ENCODE results near the gene CNIH4. TPM values are rescaled to one million over a fixed set of nuclear protein-coding genes. Genes with fewer than 3 reads are reported as not detected.

CNIH4 gene
- total RNA-seq, 1 experiment from 2014 or later, result 48.9 TPM

- POLR2A ChIA-PET, result no interaction called here
- intact Hi-C loops (cut with micrococcal nuclease), result loop anchor here (5.0 kb wide), 1 partner anchor 34 kb away; no protein-coding TSS in a partner anchor
- no peaks in the 10 kb centered on the region for H3K9me2 ChIP-seq (ENCODE audit: insufficient read depth)
- no peak overlapping the region for H3K27ac ChIP-seq (ENCODE audit: low read depth, low read length)
- peaks cover 28 to 29% of the 10 kb centered on the region in 2 experiments for H3K36me3 ChIP-seq (ENCODE audit: control insufficient read depth in 1 of 2, insufficient read depth in 2 of 2, low read length in 2 of 2)
- H3K4me1 ChIP-seq (ENCODE audit: control insufficient read depth in 1 of 2, insufficient read depth in 2 of 2, low read length in 2 of 2), result no peaks in the 10 kb centered on the region
- H3K9ac ChIP-seq (ENCODE audit: low read length), result no peak overlapping the region
- no peaks in the 10 kb centered on the region for H3K27me3 ChIP-seq (ENCODE audit: insufficient read depth, low read length)
- ATAC-seq (no peak), DNase-seq (ENCODE audit: low read depth, low spot score) (no peak)
- no peak overlapping the region for H3K4me2 ChIP-seq (ENCODE audit: low read length)
- TF ChIP-seq POLR2AphosphoS5 (IDR thresholded peaks at IDR 0.05; ENCODE audit: low read depth, low read length) (no peak), CEBPB (IDR thresholded peaks at IDR 0.05; ENCODE audit: low read depth) (no peak), SRF (IDR thresholded peaks at IDR 0.05; ENCODE audit: low read depth) (no peak), RAD21 (IDR thresholded peaks at IDR 0.05; ENCODE audit: low read depth) (no peak)
- TF ChIP-seq, protein P1, sequence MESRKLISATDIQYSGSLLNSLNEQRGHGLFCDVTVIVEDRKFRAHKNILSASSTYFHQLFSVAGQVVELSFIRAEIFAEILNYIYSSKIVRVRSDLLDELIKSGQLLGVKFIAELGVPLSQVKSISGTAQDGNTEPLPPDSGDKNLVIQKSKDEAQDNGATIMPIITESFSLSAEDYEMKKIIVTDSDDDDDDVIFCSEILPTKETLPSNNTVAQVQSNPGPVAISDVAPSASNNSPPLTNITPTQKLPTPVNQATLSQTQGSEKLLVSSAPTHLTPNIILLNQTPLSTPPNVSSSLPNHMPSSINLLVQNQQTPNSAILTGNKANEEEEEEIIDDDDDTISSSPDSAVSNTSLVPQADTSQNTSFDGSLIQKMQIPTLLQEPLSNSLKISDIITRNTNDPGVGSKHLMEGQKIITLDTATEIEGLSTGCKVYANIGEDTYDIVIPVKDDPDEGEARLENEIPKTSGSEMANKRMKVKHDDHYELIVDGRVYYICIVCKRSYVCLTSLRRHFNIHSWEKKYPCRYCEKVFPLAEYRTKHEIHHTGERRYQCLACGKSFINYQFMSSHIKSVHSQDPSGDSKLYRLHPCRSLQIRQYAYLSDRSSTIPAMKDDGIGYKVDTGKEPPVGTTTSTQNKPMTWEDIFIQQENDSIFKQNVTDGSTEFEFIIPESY (IDR thresholded peaks at IDR 0.05; ENCODE audit: extremely low read depth, insufficient replicate concordance, low read length), result no peak
- H2AFZ ChIP-seq (ENCODE audit: low read depth, low read length, poor library complexity, severe bottlenecking), result no peak overlapping the region
- no peaks in the 10 kb centered on the region for H3K9me3 ChIP-seq (ENCODE audit: control insufficient read depth in 1 of 2, insufficient read depth in 1 of 2, low read depth in 1 of 2, low read length in 2 of 2)
- H4K20me1 ChIP-seq (ENCODE audit: insufficient read depth), result no peaks in the 10 kb centered on the region
- no TSS peak for BruUV-seq (replicated peaks)
- CTCF ChIA-PET, result no interaction called here
- H3K4me3 ChIP-seq (replicated peaks in 1 of 2; ENCODE audit: low read depth in 1 of 2, low read length in 2 of 2), result no peak overlapping the region
- no peaks in the 10 kb centered on the region for H3K79me2 ChIP-seq (ENCODE audit: insufficient read depth, low read length)
- RAD21 ChIA-PET (ENCODE audit: low non-redundant PET in 1 of 2, low total read pairs in 2 of 2, uncharacterized antibody in 2 of 2, unreplicated experiment in 2 of 2), result no interaction called here
Observed at GRCh38 chr1:224387943-224388342, 31.3 kb downstream of the CNIH4 start.

- H3K36me3 ChIP-seq (ENCODE audit: control insufficient read depth in 1 of 2, insufficient read depth in 2 of 2, low read length in 2 of 2), result peaks cover 44 to 49% of the 10 kb centered on the region in 2 experiments
Observed at GRCh38 chr1:224390517-224390916, 33.8 kb downstream of the CNIH4 start.

More at GRCh38 chr1:224390517-224390916, 33.8 kb downstream of the CNIH4 start:
- Histone ChIP-seq H2AFZ (ENCODE audit: low read depth, low read length, poor library complexity, severe bottlenecking) (no peak overlapping the region), H3K27me3 (ENCODE audit: insufficient read depth, low read length) (no peaks in the 10 kb centered on the region), H3K79me2 (ENCODE audit: insufficient read depth, low read length) (no peaks in the 10 kb centered on the region), H3K9me2 (ENCODE audit: insufficient read depth) (no peaks in the 10 kb centered on the region), H3K9me3 (ENCODE audit: control insufficient read depth in 1 of 2, insufficient read depth in 1 of 2, low read depth in 1 of 2, low read length in 2 of 2) (no peaks in the 10 kb centered on the region), H3K9ac (ENCODE audit: low read length) (no peak overlapping the region), H3K4me1 (ENCODE audit: control insufficient read depth in 1 of 2, insufficient read depth in 2 of 2, low read length in 2 of 2) (no peaks in the 10 kb centered on the region), H3K4me2 (ENCODE audit: low read length) (no peak overlapping the region), H3K4me3 (replicated peaks in 1 of 2; ENCODE audit: low read depth in 1 of 2, low read length in 2 of 2) (no peak overlapping the region), H4K20me1 (ENCODE audit: insufficient read depth) (no peaks in the 10 kb centered on the region), H3K27ac (ENCODE audit: low read depth, low read length) (no peak overlapping the region)
- DNase-seq (ENCODE audit: low read depth, low spot score) (no peak), ATAC-seq (no peak)
- POLR2A ChIA-PET, result no interaction called here
- TF ChIP-seq ATF3 (IDR thresholded peaks at IDR 0.05) (no peak), EGR1 (IDR thresholded peaks at IDR 0.05; ENCODE audit: low read depth) (no peak), POLR2A (IDR thresholded peaks at IDR 0.05; ENCODE audit: borderline replicate concordance, extremely low read depth, insufficient read depth, insufficient read length) (no peak), MAX (IDR thresholded peaks at IDR 0.05) (no peak), SIN3A (IDR thresholded peaks at IDR 0.05; ENCODE audit: low read depth) (no peak), ZFX (IDR thresholded peaks at IDR 0.05) (no peak), SRF (IDR thresholded peaks at IDR 0.05; ENCODE audit: low read depth) (no peak), TCF7L2 (IDR thresholded peaks at IDR 0.05; ENCODE audit: borderline replicate concordance, extremely low read depth, insufficient read depth, insufficient read length) (no peak), RAD21 (IDR thresholded peaks at IDR 0.05; ENCODE audit: low read depth) (no peak), SP1 (IDR thresholded peaks at IDR 0.05; ENCODE audit: low read depth) (no peak)
- TF ChIP-seq, protein P1 (IDR thresholded peaks at IDR 0.05; ENCODE audit: extremely low read depth, insufficient replicate concordance, low read length), result no peak
- TF ChIP-seq, protein P2, sequence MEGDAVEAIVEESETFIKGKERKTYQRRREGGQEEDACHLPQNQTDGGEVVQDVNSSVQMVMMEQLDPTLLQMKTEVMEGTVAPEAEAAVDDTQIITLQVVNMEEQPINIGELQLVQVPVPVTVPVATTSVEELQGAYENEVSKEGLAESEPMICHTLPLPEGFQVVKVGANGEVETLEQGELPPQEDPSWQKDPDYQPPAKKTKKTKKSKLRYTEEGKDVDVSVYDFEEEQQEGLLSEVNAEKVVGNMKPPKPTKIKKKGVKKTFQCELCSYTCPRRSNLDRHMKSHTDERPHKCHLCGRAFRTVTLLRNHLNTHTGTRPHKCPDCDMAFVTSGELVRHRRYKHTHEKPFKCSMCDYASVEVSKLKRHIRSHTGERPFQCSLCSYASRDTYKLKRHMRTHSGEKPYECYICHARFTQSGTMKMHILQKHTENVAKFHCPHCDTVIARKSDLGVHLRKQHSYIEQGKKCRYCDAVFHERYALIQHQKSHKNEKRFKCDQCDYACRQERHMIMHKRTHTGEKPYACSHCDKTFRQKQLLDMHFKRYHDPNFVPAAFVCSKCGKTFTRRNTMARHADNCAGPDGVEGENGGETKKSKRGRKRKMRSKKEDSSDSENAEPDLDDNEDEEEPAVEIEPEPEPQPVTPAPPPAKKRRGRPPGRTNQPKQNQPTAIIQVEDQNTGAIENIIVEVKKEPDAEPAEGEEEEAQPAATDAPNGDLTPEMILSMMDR (IDR thresholded peaks at IDR 0.05 in 2 of 3, conservative IDR thresholded peaks at IDR 0.05 in 1 of 3; ENCODE audit: borderline replicate concordance in 1 of 3, insufficient read depth in 1 of 3, low read depth in 2 of 3, low read length in 2 of 3), result no peak
- RAD21 ChIA-PET (ENCODE audit: low non-redundant PET in 1 of 2, low total read pairs in 2 of 2, uncharacterized antibody in 2 of 2, unreplicated experiment in 2 of 2), result no interaction called here
- CTCF ChIA-PET, result no interaction called here
- intact Hi-C loops (cut with micrococcal nuclease), result no loop called here
- BruUV-seq (replicated peaks), result no TSS peak

Measured in HCT116 (cell line).